HG03066 (cell line): ENCODE data around the gene SLC25A1.
"Not testable (repeated sequence)": the region's sequence is repeated elsewhere in the genome, so short reads cannot be mapped to it uniquely, and the experiment has no call there.

Source experiments
- ATAC-seq: cut with Tn5 transposase; IDR thresholded peaks from one replicate; pipeline ENCODE4 v1.9.1; 2021; ENCODE audit warnings: low read depth; ENCODE audit not compliant: unreplicated experiment

Gene SLC25A1

GRCh38 chr22:19207401-19207808 lies 28.9 kb upstream of the SLC25A1 start:
- no peak for ATAC-seq

- no peak for ATAC-seq
Observed at GRCh38 chr22:19206287-19206686, 27.8 kb upstream of the SLC25A1 start.

- no peak for ATAC-seq
Observed at GRCh38 chr22:19204640-19205039, 26.1 kb upstream of the SLC25A1 start.

GRCh38 chr22:19203834-19204233 lies 25.3 kb upstream of the SLC25A1 start:
- no peak for ATAC-seq

GRCh38 chr22:19202799-19203186 lies 24.3 kb upstream of the SLC25A1 start:
- ATAC-seq: not testable (repeated sequence)

GRCh38 chr22:19201869-19202798 lies 23.6 kb upstream of the SLC25A1 start:
- ATAC-seq: no peak

GRCh38 chr22:19201130-19201868 lies 22.8 kb upstream of the SLC25A1 start:
- ATAC-seq: no peak

- no peak for ATAC-seq
Observed at GRCh38 chr22:19199479-19199878, 20.9 kb upstream of the SLC25A1 start.

- no peak for ATAC-seq
Observed at GRCh38 chr22:19197997-19198865, 19.7 kb upstream of the SLC25A1 start.

- ATAC-seq: no peak
Observed at GRCh38 chr22:19196841-19197612, 18.5 kb upstream of the SLC25A1 start.

- ATAC-seq: no peak
Observed at GRCh38 chr22:19195796-19196731, 17.5 kb upstream of the SLC25A1 start.

- no peak for ATAC-seq
Observed at GRCh38 chr22:19194766-19195536, 16.4 kb upstream of the SLC25A1 start.

GRCh38 chr22:19193879-19194278 lies 15.3 kb upstream of the SLC25A1 start:
- ATAC-seq: no peak

- ATAC-seq: no peak
Observed at GRCh38 chr22:19187716-19188563, 9.4 kb upstream of the SLC25A1 start.

- ATAC-seq: no peak
Observed at GRCh38 chr22:19184276-19184997, 5.9 kb upstream of the SLC25A1 start.

GRCh38 chr22:19183216-19183615 lies 4.7 kb upstream of the SLC25A1 start:
- no peak for ATAC-seq
